Esophagus muscularis mucosa (tissue), 4 donors: ENCODE data around the gene KIFC1. TPM values are rescaled to one million over a fixed set of nuclear protein-coding genes. Genes with fewer than 3 reads are reported as not detected.

ENCODE experiments used
- DNase-seq: peaks from one replicate; pipeline ENCODE4 v3.0.0-alpha.2; 2017; ENCODE audit errors: extremely low spot score
- H3K27ac ChIP-seq, 4 donors: fragments of 200-600 bp; sonication (generic); replicated peaks in 1 of 4; 1 replicate in 3 of 4; 2 replicates in 1 of 4; pipeline ENCODE4 v1.5.1; 2016 to 2019; ENCODE audit warnings: mild to moderate bottlenecking in 1 of 4
- H3K27me3 ChIP-seq, 4 donors: fragments of 200-600 bp; sonication (generic); one replicate each; pipeline versions ENCODE4 v1.5.1 to v1.6.0; 2016 to 2019
- H3K36me3 ChIP-seq, 4 donors: fragments of 200-600 bp; sonication (generic); one replicate each; pipeline ENCODE4 v1.5.1; 2016 to 2019
- H3K4me1 ChIP-seq, 4 donors: fragments of 200-600 bp; sonication (generic); one replicate each; pipeline ENCODE4 v1.5.1; 2016 to 2019
- H3K4me3 ChIP-seq, 4 donors: fragments of 200-600 bp; sonication (generic); 1 replicate in 2 of 4; 2 replicates in 2 of 4; pipeline ENCODE4 v1.5.1; 2016 to 2019; ENCODE audit warnings: mild to moderate bottlenecking in 4 of 4, moderate library complexity in 1 of 4
- H3K9me3 ChIP-seq, 4 donors: fragments of 200-600 bp; sonication (generic); 1 replicate in 3 of 4; 2 replicates in 1 of 4; pipeline ENCODE4 v1.5.1; 2016 to 2019
- CTCF ChIP-seq, 3 experiments: fragments of 200-600 bp in 2 of 3; fragments of 450-650 bp in 1 of 3; sonication (generic) in 2 of 3; IDR thresholded peaks; one replicate each; pipeline ENCODE4 v1.5.1; 2017 to 2019; ENCODE audit warnings: antibody characterized with exemption in 3 of 3, mild to moderate bottlenecking in 2 of 3, moderate library complexity in 1 of 3
- EP300 ChIP-seq: sonication (generic); formaldehyde crosslinking; IDR thresholded peaks from one replicate; pipeline ENCODE4 v1.6.1; 2017; ENCODE audit warnings: antibody characterized with exemption
- POLR2A ChIP-seq: fragments of 450-650 bp; IDR thresholded peaks from one replicate; pipeline ENCODE4 v1.6.1; 2017; ENCODE audit warnings: antibody characterized with exemption, moderate library complexity, mild to moderate bottlenecking, low read depth
- POLR2AphosphoS5 ChIP-seq, 2 donors: sonication (generic); formaldehyde crosslinking; IDR thresholded peaks; one replicate each; pipeline ENCODE4 v1.6.1; 2017; ENCODE audit warnings: antibody characterized with exemption in 2 of 2
- WGBS: methylation state at CpG from one replicate; pipeline ENCODE4 v1.1.5; 2018; 5-methylcytosine and 5-hydroxymethylcytosine counted together
- intact Hi-C: fragments of 100-400 bp; cut with DNase I; formaldehyde crosslinking; loops from one replicate; pipeline ENCODE4 v1.15.1; 2023
- total RNA-seq, 4 donors: library from RNA; depleted of rRNA; stranded (reverse); fragments of >200 nt; gene quantifications; one replicate each; pipeline versions ENCODE4 v1.1.0 to v1.2.1, GENCODE V29; 2016

Gene KIFC1
- total RNA-seq, 4 donors from 2014 or later, result 0.39 to 1.1 (median 0.42) TPM; not detected in 1

GRCh38 chr6:33423777-33424176, 32.2 kb downstream of the KIFC1 start:
- Histone ChIP-seq H3K4me1 (peaks cover 40 to 73% (median 69%) of the 10 kb centered on the region in 4 donors), H3K36me3 (no peaks in the 10 kb centered on the region), H3K27me3 (no peaks in the 10 kb centered on the region), H3K4me3 (no peak overlapping the region), H3K9me3 (no peaks in the 10 kb centered on the region), H3K27ac (peak overlapping the region; percentile 89 to 95 (median 94))
- TF ChIP-seq POLR2AphosphoS5 (IDR thresholded peaks at IDR 0.05) (no peak), POLR2A (no peak), CTCF (IDR thresholded peaks at IDR 0.05) (no peak), EP300 (no peak)
- no peak for DNase-seq
- WGBS, result 91% methylated on average over 2 of the region's 2 CpGs
- intact Hi-C loops, result no loop called here

GRCh38 chr6:33424855-33425667, 33.4 kb downstream of the KIFC1 start:
- intact Hi-C loops, result loop anchor here (5.0 kb wide), 1 partner anchor 33 kb away; the partner anchor contains the start of gene KIFC1
- Histone ChIP-seq H3K4me1 (peaks cover 36 to 75% (median 69%) of the 10 kb centered on the region in 4 donors), H3K27ac (peak overlapping the region; percentile 89 to 95 (median 94)), H3K27me3 (no peaks in the 10 kb centered on the region), H3K9me3 (no peaks in the 10 kb centered on the region), H3K4me3 (peak overlapping the region; percentile 62 to 75 (median 66)), H3K36me3 (no peaks in the 10 kb centered on the region)
- no peak for TF ChIP-seq EP300
- no peak for TF ChIP-seq CTCF (IDR thresholded peaks at IDR 0.05)
- TF ChIP-seq POLR2AphosphoS5 (IDR thresholded peaks at IDR 0.05), result no peak
- TF ChIP-seq POLR2A, result no peak
- WGBS, result 8% methylated on average over 12 of the region's 12 CpGs
- no peak for DNase-seq

GRCh38 chr6:33425668-33426577, 34.3 kb downstream of the KIFC1 start:
- peak overlapping the region; percentile 89 to 95 (median 94) for H3K27ac ChIP-seq
- H3K4me1 ChIP-seq, result peaks cover 44 to 75% (median 69%) of the 10 kb centered on the region in 4 donors
- H3K9me3 ChIP-seq, result no peaks in the 10 kb centered on the region
- no peaks in the 10 kb centered on the region for H3K27me3 ChIP-seq
- peak; percentile 96 for DNase-seq
- TF ChIP-seq POLR2A (no peak), EP300 (no peak), POLR2AphosphoS5 (IDR thresholded peaks at IDR 0.05) (peak; percentile 81 to 88), CTCF (IDR thresholded peaks at IDR 0.05) (peak; percentile 64 to 74 (median 71))
- intact Hi-C loops, result loop anchor here (5.0 kb wide), 1 partner anchor 34 kb away; the partner anchor contains the start of gene KIFC1
- no peaks in the 10 kb centered on the region for H3K36me3 ChIP-seq
- under 1% methylated on average over 39 of the region's 43 CpGs for WGBS
- H3K4me3 ChIP-seq, result peak overlapping the region; percentile 62 to 75 (median 66)

DNA sequence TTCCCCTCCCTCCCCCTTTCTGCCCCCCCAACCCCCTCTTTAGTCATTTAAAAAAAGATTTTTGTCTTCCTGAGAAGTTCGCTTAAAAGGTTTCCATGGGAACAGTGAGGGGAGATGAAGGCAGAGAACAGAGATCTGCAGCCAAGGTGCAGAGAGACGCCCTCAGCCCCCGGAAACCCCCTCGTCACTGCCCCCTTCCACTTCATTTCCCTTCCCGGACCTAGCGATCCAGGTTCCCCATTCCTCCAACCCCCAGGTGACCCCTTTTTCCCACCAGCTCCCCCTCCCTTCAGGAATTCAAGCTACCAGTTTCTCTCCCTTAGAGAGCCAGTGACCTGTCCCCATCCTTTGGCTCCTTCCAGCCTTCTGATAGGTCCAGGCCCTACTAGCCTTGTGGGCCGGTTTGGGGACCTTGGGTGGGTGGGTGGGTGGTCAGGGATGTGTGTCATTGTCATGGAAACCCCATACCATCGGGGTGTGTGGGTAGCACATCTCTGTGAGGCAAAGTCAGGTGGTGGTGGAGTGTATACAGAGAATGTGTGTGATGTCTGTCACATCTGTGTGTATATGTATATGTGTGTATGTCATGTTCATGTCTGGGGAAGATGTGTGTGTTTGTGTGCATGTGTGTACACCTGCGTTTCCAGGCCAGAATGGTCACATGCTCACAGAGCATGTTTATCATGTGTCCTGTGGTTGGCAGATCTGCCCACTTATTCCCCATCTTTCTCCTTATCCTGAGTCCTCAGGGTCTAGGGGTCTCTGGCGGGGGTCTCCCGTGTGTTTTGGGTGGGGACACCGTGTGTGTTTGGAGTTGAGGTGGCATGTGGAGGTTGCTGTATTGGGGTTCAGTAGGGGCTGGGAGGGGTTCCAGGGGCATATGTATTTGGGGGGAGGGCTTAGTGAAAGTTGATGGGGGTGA, 35.2 kb downstream of the KIFC1 start:
- intact Hi-C loops, result loop anchor here (5.0 kb wide), 1 partner anchor 35 kb away; the partner anchor contains the start of gene KIFC1
- Histone ChIP-seq H3K36me3 (no peaks in the 10 kb centered on the region), H3K4me3 (peak overlapping the region; percentile 62 to 75 (median 66)), H3K27me3 (no peaks in the 10 kb centered on the region), H3K27ac (peak overlapping the region; percentile 89 to 95 (median 94)), H3K4me1 (peaks cover 53 to 80% (median 73%) of the 10 kb centered on the region in 4 donors), H3K9me3 (no peaks in the 10 kb centered on the region)
- 10% methylated on average over 12 of the region's 12 CpGs for WGBS
- no peak for DNase-seq
- TF ChIP-seq EP300 (no peak), CTCF (IDR thresholded peaks at IDR 0.05) (no peak), POLR2AphosphoS5 (IDR thresholded peaks at IDR 0.05) (no peak), POLR2A (no peak)
